ENCODE measurements around the gene SNRPE.
A peak's percentile ranks its signal among the peaks of the same experiment; 100 is the strongest.
"Not testable (repeated sequence)": the region's sequence is repeated elsewhere in the genome, so short reads cannot be mapped to it uniquely, and the experiment has no call there.

SNRPE gene

GRCh38 chr1:203861379-203862184, at the start of gene SNRPE:
TSS of gene SNRPE (plus strand) at chr1:203861599. CDS start at chr1:203861660, 61 bp downstream.
- DNase-seq: peak; percentile 99

- DNase-seq: no peak
These were observed 47.6 kb upstream of the SNRPE start for GRCh38 chr1:203813581-203814341.

DNA sequence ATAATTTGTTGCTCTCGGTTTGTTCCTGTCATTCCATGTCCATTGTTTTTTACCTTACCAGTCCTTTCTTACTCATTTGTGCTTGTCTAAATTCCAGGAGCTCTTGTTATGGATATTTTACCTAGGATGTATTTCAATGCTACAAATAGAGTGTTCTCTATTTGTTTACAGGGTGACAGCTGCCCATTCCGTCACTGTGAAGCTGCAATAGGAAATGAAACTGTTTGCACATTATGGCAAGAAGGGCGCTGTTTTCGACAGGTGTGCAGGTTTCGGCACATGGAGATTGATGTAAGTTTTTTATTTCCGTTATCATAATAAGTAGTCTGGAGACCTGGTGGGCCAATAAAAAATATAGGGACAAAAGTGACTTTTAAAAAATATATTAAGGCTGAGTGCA, 43.0 kb upstream of the SNRPE start:
- DNase-seq: peak; percentile 64

- no peak for DNase-seq
These were observed 38.1 kb upstream of the SNRPE start for GRCh38 chr1:203823306-203823705.

GRCh38 chr1:203826175-203826574, 35.2 kb upstream of the SNRPE start:
- DNase-seq: no peak

DNA sequence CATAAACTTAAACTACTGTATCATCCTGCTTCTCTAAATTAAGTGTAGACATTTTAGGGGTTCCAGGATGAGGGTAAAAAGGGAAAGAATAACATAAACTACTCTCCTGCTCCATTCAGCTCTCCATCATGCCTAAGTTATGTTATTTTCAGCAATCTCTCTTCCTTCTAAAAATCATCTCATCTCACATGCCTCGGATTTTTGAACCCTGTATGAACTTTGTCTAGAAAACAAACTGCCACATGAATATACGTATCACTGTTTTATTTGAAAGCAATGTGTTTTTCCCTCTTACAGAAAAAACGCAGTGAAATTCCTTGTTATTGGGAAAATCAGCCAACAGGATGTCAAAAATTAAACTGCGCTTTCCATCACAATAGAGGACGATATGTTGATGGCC, 33.4 kb upstream of the SNRPE start:
- no peak for DNase-seq

DNA sequence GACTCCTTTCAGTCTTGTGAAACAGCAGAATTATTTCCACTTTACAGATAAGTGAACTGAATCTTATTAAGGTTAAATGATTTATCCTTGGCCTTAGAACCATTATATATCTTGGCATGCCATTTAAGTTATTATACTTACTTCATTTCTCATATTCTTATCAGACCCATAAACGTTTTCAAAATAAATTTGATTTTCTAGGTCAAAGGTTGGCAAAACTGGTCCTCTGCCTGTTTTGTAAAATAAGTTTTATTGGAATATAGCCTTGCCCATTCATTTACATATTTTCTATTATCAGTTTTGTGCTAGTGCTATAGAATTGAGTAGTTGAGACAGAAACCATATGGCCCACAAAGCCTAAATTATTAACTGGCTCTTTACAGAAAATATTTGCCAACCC, 32.9 kb upstream of the SNRPE start:
- DNase-seq: no peak

DNA sequence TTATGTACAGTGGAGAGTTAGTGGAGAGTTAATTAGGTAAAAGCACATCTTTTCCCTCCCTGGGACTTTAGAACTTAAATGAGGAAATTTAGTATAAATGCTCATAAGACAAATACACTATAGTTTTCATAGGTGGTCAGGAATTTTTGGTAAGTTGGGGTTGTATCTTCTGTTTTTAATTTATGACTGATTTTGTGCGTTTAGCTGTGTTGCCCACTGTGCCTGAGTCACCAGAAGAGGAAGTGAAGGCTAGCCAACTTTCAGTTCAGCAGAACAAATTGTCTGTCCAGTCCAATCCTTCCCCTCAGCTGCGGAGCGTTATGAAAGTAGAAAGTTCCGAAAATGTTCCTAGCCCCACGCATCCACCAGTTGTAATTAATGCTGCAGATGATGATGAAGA, 32.2 kb upstream of the SNRPE start:
- not testable (repeated sequence) for DNase-seq

GRCh38 chr1:203835476-203835875, 25.9 kb upstream of the SNRPE start:
- no peak for DNase-seq

- no peak for DNase-seq
These were observed 22.3 kb upstream of the SNRPE start for GRCh38 chr1:203839081-203839480.

DNA sequence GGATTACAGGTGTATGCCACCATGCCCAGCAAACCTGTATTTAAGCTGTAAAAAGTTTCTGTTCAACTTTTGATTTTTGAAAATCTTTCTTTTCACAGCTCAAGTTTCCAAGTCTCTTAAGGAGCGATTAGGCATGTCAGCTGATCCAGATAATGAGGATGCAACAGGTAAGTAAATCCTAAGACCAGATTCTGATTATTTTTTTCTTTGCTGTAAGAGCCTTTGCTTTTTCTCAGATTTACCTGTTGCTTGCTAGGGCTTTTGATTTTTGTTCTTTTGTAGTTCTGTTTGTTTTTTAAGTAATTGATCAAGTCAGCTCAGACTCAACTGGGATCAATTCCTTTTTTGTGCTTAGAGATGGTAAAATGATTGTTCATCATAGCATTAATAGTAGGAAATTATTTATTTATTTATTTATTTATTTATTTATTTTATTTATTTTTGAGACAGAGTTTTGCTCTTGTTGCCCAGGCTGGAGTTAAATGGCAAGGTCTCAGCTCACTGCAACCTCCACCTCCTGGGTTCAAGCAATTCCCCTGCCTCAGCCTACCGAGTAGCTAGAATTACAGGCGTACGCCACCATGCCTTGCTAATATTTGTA, 21.1 kb upstream of the SNRPE start:
- DNase-seq: no peak

DNA sequence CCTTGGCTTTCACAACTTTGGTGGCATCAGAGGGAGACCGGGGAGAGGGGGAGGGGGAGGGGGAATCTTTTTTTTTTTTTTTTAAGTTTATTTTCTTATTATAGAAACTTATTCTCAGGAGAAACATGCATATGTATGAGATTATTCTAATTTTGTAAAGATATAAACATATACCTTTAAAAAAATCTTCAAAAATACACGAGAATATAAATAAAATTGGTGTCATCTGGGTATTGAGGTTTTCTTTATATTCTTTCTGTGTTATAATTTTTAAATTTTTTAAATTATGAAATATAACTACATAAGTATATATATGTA, 18.9 kb upstream of the SNRPE start:
- DNase-seq: no peak

- no peak for DNase-seq
These were observed 18.0 kb upstream of the SNRPE start for GRCh38 chr1:203843435-203843834.

DNA sequence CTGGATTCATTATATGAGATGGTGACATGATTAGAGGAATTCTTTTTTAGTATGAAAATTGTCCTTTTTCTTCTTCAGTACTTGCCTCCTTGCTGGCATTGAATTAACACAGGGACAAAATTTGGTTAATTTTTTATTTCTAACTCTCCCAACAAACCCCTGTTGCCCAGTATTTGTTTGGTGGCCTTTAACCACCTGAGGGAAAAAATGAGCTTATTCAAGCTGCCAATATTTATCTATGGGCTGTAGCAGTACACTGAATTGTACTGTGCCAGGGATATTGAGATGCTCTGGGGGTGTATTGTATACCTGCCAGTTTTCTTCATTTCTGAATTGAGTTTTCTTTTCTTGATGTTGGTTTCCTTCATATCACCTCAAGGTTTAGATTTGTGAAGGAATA, 8.3 kb upstream of the SNRPE start:
- not testable (repeated sequence) for DNase-seq

- no peak for DNase-seq
These were observed 3.3 kb upstream of the SNRPE start for GRCh38 chr1:203858055-203858454.

- no peak for DNase-seq
These were observed 2.4 kb upstream of the SNRPE start for GRCh38 chr1:203858975-203859374.

- DNase-seq: no peak
These were observed 888 bp upstream of the SNRPE start for GRCh38 chr1:203860396-203861025.

GRCh38 chr1:203867802-203868201, 6.4 kb downstream of the SNRPE start:
- no peak for DNase-seq

GRCh38 chr1:203870245-203870644, 8.8 kb downstream of the SNRPE start:
- DNase-seq: no peak

- DNase-seq: peak; percentile 69
These were observed 9.9 kb downstream of the SNRPE start for GRCh38 chr1:203871114-203871880.

GRCh38 chr1:203873094-203873493, 11.7 kb downstream of the SNRPE start:
- no peak for DNase-seq

DNA sequence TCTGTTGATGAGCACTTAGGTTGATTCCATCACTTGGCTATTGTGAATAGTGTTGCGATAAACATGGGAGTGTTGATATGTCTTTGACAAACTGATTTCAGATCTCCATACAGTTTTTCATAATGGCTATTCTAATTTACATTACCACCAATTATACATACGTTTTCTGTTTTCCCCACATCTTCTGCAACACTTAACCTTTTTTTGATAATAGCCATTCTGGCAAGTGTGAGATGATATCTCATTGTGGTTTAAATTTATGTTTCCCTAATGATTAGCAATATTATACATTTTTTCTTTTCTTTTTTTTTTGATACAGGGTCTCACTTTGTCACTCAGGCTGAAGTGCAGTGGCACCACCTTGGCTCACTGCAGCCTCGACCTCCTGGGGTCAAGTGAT, 17.0 kb downstream of the SNRPE start:
- no peak for DNase-seq

- DNase-seq: no peak
These were observed 19.2 kb downstream of the SNRPE start for GRCh38 chr1:203880606-203881005.
